Activated effector memory CD4-positive, alpha-beta T cell treated with Interleukin-2 at 50 U/mL for 16 hours (primary cell): Measurements from ENCODE around the gene PGK1.
A peak's percentile ranks its signal among the peaks of the same experiment; 100 is the strongest.
"Not testable (repeated sequence)": the region's sequence is repeated elsewhere in the genome, so short reads cannot be mapped to it uniquely, and the experiment has no call there.

Experiments used
- DNase-seq: peaks from one replicate; pipeline ENCODE4 v3.0.0-alpha.2; 2020

Gene PGK1

GRCh38 chrX:78116766-78117165 lies 12.7 kb downstream of the PGK1 start:
- no peak for DNase-seq

DNA sequence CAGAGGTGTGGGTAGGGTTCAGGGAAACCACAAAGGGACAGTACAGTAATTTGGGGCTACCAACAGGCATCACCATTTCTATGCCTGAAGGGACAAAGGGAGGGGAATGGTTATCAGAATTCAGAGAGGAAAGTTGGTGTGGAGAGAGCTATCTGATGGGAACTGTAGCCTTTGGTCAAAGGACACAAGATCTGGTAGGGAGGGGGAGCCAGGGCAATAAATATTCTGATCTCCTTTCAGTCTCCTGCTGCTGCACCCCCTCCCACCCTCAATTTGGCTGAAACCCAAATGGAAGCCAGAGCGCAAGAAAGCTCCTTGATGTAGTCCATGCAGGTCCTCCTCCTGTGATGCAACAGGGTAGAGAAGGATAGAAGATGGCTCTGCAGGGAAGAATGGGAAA lies 14.6 kb downstream of the PGK1 start:
- DNase-seq, result no peak

- no peak for DNase-seq
Observed at GRCh38 chrX:78119521-78120227, 15.6 kb downstream of the PGK1 start.

DNA sequence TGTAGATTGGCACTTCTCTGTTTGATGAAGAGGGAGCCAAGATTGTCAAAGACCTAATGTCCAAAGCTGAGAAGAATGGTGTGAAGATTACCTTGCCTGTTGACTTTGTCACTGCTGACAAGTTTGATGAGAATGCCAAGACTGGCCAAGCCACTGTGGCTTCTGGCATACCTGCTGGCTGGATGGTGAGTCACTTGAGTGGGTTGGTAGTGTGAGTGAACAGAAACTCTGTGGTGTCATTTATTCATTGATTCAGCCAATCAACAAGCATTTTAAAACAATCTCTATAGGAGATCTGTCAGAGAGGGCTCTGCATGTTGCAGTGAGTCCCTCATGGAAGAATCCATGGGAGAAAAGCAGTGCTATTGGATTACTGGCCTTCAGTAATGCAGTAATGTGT lies 19.1 kb downstream of the PGK1 start:
- no peak for DNase-seq

DNA sequence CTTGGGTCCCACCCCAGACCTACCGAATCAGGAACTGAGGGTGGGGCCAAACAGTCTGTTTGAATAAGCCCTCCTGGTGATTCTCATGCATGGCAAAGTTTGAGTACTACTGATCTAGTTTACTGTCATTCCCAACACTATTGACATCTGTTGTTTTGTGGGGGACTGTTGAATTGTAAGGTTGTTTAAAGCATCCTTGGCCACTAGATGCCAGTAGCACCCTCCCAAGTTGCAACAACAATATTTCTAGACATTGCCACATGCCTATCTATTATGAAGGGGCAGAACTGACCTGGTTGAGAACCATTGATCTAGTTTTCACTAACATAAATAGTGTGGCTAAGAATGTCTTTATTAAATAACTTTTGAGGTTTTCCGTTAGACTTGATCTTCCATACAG lies 20.3 kb downstream of the PGK1 start:
- no peak for DNase-seq

DNA sequence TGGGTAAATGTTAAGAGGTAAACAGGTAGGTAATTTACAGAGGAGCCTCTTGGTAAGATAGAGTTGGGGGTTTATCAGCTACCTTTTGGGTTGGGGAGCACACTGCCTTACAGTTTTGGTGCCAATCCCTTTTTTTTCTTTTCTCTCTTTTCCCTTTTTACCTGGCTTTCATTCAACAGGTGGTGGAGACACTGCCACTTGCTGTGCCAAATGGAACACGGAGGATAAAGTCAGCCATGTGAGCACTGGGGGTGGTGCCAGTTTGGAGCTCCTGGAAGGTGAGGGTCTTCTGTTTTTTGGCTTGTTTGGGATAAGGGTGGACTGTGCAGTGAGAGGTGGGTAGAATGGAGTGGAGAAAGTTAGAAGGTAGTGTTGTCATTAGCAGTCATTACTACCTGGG lies 21.1 kb downstream of the PGK1 start:
- no peak for DNase-seq

DNA sequence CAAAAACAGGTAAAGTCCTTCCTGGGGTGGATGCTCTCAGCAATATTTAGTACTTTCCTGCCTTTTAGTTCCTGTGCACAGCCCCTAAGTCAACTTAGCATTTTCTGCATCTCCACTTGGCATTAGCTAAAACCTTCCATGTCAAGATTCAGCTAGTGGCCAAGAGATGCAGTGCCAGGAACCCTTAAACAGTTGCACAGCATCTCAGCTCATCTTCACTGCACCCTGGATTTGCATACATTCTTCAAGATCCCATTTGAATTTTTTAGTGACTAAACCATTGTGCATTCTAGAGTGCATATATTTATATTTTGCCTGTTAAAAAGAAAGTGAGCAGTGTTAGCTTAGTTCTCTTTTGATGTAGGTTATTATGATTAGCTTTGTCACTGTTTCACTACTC lies 21.7 kb downstream of the PGK1 start:
- not testable (repeated sequence) for DNase-seq

DNA sequence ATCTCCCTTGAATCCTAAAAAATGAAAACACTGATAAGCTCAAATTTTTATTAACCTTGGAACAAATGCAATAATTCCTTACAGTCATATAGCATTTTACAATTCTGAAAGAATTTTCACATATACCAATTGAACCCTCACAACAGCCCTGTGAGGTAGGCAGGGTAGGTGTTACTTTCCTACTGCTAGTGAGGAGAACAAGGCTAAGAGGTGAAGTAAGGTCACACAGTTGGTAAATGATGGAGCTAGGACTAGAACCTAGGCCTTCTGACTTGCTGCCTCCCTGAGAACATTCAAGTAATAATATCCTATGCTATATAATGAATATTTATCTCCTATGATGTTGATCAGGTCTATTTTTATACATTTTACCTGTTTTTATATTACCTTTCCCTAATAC lies 25.7 kb downstream of the PGK1 start:
- DNase-seq, result no peak

DNA sequence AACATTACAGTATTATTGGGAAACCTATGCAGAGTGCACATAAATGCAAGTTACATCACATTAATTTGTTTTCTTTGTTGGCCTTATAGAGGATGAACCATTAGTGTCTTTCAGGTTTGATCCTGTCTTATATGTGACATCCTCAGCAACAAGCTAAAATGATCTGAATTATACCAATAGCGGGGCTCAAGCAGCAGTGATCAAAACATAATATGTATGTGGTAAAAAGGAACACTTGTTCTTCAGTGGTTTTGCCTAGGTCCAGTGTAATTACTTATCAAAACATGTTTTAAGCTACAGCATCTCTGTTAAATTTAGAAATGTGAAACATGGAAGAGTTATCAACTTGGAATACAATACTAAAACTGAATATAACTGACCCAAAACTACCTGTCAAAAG lies 26.3 kb downstream of the PGK1 start:
- no peak for DNase-seq

- DNase-seq, result no peak
Observed at GRCh38 chrX:78131117-78131516, 27.1 kb downstream of the PGK1 start.

DNA sequence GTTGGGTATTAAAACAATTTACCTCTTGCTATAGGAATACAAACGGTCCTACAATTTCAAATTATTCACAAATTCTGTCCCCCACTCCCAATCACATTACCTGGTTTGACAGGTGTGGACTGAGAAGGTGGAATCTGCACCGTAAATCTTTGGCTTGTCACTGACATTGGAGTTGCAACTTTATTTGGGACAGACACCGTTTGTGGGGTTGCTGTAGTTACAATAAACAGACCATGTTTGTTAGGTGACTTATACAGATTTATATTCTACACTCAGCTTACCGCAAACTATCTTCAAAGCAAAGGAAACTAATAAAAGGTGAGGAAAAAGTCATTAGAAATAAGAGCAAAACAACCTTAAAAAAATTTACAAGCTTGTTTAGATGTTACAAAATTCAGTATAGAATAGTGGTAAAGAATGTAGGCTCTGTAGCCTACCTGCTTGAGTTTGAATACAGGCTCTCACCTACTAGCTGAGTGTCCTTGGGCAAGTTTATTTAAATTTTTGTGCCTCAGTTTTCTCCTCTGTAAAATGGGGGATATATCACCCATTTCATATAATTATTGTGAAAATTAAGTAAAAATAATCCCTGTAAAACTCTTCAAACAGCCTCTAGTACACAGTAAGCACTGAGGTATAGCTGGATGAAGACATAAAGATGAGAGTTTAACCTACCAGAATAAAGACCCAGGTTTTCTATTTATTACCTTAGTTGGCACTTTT lies 29.4 kb downstream of the PGK1 start:
- no peak for DNase-seq

- DNase-seq, result peak; percentile 79
Observed at GRCh38 chrX:78139160-78140123, 35.4 kb downstream of the PGK1 start, which contains the start of gene TAF9B. Gene TAF9B (minus strand): TSS chrX:78139650. CDS start chrX:78139611, 39 bp downstream.

DNA sequence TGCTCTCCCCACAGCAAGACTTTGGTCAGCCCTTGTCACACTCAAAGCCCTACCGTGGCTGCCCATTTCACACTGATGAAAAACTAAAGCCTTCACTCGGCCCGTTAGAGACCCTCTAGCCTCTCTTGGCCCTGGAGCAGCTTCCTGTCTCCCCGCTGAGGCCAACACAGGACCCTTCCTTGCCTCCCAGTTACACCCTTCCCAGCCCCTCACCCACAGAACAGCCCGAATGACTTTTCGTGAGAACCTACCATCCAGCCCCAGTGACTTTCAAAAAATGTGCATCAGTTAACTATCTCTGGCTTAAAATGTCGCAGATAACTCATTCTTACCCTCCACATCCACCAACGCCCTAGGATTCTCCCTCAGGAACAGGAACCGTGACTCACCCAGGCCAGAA lies 36.2 kb downstream of the PGK1 start:
- no peak for DNase-seq

DNA sequence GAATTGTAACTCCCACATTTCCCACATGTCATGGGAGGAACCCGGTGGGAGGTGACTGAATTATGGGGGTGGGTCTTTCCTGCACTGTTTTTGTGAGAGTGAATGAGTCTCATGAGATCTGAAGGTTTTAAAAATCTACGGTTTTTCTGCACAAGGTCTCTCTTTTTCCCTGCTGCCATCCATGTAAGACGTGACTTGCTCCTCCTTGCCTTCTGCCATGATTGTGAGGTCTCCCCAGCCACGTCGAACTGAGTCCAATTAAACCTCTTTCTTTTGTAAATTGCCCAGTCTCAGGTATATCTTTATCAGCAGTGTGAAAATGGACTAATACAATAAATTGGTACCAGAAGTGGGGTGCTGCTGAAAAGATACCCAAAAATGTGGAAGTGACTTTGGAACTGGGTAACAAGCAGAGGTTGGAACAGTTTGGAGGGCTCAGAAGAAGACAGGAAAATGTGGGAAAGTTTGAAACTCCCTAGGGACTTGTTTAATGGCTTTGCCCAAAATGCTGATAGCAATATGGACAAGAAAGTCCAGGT lies 43.0 kb downstream of the PGK1 start:
- DNase-seq, result not testable (repeated sequence)

GRCh38 chrX:78157373-78157772 lies 53.3 kb downstream of the PGK1 start:
- DNase-seq, result peak; percentile 2

- DNase-seq, result not testable (repeated sequence)
Observed at GRCh38 chrX:78157846-78158245, 53.8 kb downstream of the PGK1 start.

GRCh38 chrX:78160711-78161110 lies 56.7 kb downstream of the PGK1 start:
- not testable (repeated sequence) for DNase-seq

- DNase-seq, result not testable (repeated sequence)
Observed at GRCh38 chrX:78163175-78163574, 59.1 kb downstream of the PGK1 start.

GRCh38 chrX:78165425-78165824 lies 61.4 kb downstream of the PGK1 start:
- DNase-seq, result no peak

GRCh38 chrX:78168065-78168464 lies 64.0 kb downstream of the PGK1 start:
- DNase-seq, result no peak
